HepG2 (cell line): Measurements from ENCODE around the gene GBX1. TPM values are rescaled to one million over a fixed set of nuclear protein-coding genes. Genes with fewer than 3 reads are reported as not detected.

Experiments used
- ATAC-seq: fragments of 200-7000 bp; cut with Tn5 transposase; 3 replicates; pipeline ENCODE4 v1.9.1; 2020; ENCODE audit warnings: mild to moderate bottlenecking, moderate library complexity
- BruUV-seq: library from RNA; stranded (reverse); fragments of 400-500 nt; replicated peaks from 2 replicates; lab custom pipeline; 2021; lab: Mats Ljungman, UMichigan
- CTCF ChIA-PET: fragments of 300-600 bp; formaldehyde crosslinking; extraction: SDS; loops from one replicate; lab custom pipeline; 2021; ENCODE audit warnings: low total read pairs, inconsistent platforms, low intra/inter-chr PET ratio; lab: Yijun Ruan, JAX
- POLR2A ChIA-PET: fragments of 350-600 bp; sonication (Branson Sonifier 250); formaldehyde crosslinking; loops from one replicate; lab custom pipeline; 2020; ENCODE audit warnings: antibody characterized with exemption, inconsistent platforms; lab: Yijun Ruan, JAX
- DNase-seq: peaks from one replicate; pipeline ENCODE4 v3.0.0-alpha.2; 2015; ENCODE audit warnings: low spot score
- FAIRE-seq: peaks from 3 replicates; lab custom pipeline; 2011; peaks lifted over from hg19 to GRCh38; lab: Jason Lieb, UNC
- H2AFZ ChIP-seq: one replicate; pipeline ENCODE4 v1.6.1; 2011; ENCODE audit warnings: low read length, inconsistent platforms
- H3K27ac ChIP-seq: fragments of 300-600 bp; 3 replicates; pipeline ENCODE4 v1.8.0; 2011; ENCODE audit warnings: mixed run types, mild to moderate bottlenecking, mixed read lengths, low read length, inconsistent platforms; ENCODE audit not compliant: insufficient read depth; ENCODE audit errors: extremely low read length
- H3K27me3 ChIP-seq, 2 experiments: fragments of 200-600 bp in 1 of 2; 2 replicates in 1 of 2; 3 replicates in 1 of 2; pipeline versions ENCODE4 v1.6.0 to v1.8.0; 2011; ENCODE audit warnings: low read length in 2 of 2, mild to moderate bottlenecking in 2 of 2, moderate library complexity in 2 of 2, inconsistent platforms in 1 of 2; ENCODE audit not compliant: insufficient read depth in 2 of 2, control insufficient read depth in 1 of 2
- H3K36me3 ChIP-seq, 2 experiments: fragments of 200-600 bp in 1 of 2; replicated peaks in 1 of 2; 2 replicates in 1 of 2; 3 replicates in 1 of 2; pipeline versions ENCODE4 v1.5.1 to v1.8.0; 2011; ENCODE audit warnings: low read length in 2 of 2, inconsistent platforms in 1 of 2; ENCODE audit not compliant: insufficient read depth in 2 of 2, control insufficient read depth in 1 of 2
- H3K4me1 ChIP-seq: 2 replicates; pipeline ENCODE4 v1.5.1; 2012; ENCODE audit warnings: low read length, inconsistent platforms; ENCODE audit not compliant: insufficient read depth
- H3K4me2 ChIP-seq: 2 replicates; pipeline ENCODE4 v1.6.0; 2011; ENCODE audit warnings: low read depth, low read length, inconsistent platforms
- H3K4me3 ChIP-seq, 3 experiments: fragments of 200-600 bp in 1 of 3; sonication (generic), shearing (Covaris generic) in 1 of 3; replicated peaks in 1 of 3; 2 replicates each; pipeline ENCODE4 v1.5.1; 2011 to 2016; ENCODE audit warnings: low read length in 3 of 3, inconsistent platforms in 2 of 3, low read depth in 2 of 3, mild to moderate bottlenecking in 2 of 3, control low read depth in 1 of 3, mixed read lengths in 1 of 3; ENCODE audit not compliant: insufficient read depth in 1 of 3
- H3K79me2 ChIP-seq: one replicate; pipeline ENCODE4 v1.6.1; 2011; ENCODE audit warnings: low read length, inconsistent platforms; ENCODE audit not compliant: insufficient read depth
- H3K9ac ChIP-seq: 2 replicates; pipeline ENCODE4 v1.6.0; 2011; ENCODE audit warnings: mild to moderate bottlenecking, low read depth, low read length, inconsistent platforms; ENCODE audit not compliant: insufficient read depth
- H3K9me3 ChIP-seq: 2 replicates; pipeline ENCODE4 v1.5.1; 2012; ENCODE audit warnings: mild to moderate bottlenecking, low read length
- H4K20me1 ChIP-seq: 2 replicates; pipeline ENCODE4 v1.6.0; 2011; ENCODE audit warnings: inconsistent platforms, mild to moderate bottlenecking, low read length, moderate library complexity; ENCODE audit not compliant: insufficient read depth
- BCL6 ChIP-seq: IDR thresholded peaks from 2 replicates; pipeline ENCODE4 v1.6.1; 2016; ENCODE audit warnings: missing genetic modification reagents, missing compliant biosample characterization
- ERF ChIP-seq: IDR thresholded peaks from 2 replicates; pipeline ENCODE4 v1.6.1; 2018; ENCODE audit warnings: missing biosample characterization, missing genetic modification reagents
- IKZF4 ChIP-seq: sonication (generic); formaldehyde crosslinking; IDR thresholded peaks from 2 replicates; pipeline ENCODE4 v1.5.1; 2020; ENCODE audit warnings: borderline replicate concordance, mild to moderate bottlenecking, low read depth, missing genetic modification reagents; ENCODE audit errors: not compliant biosample characterization
- KAT8 ChIP-seq: IDR thresholded peaks from 2 replicates; pipeline ENCODE4 v1.6.1; 2016; ENCODE audit warnings: missing genetic modification reagents, missing compliant biosample characterization
- KDM4B ChIP-seq: sonication (generic); formaldehyde crosslinking; IDR thresholded peaks from 2 replicates; pipeline ENCODE4 v1.4.0; 2020; ENCODE audit warnings: missing genetic modification reagents
- MATR3 ChIP-seq: sonication (generic); formaldehyde crosslinking; IDR thresholded peaks from 2 replicates; pipeline ENCODE4 v1.4.0; 2020; ENCODE audit warnings: missing genetic modification reagents
- NFKBIZ ChIP-seq: IDR thresholded peaks from 2 replicates; pipeline ENCODE4 v1.6.1; 2018; ENCODE audit warnings: missing genetic modification reagents, missing compliant biosample characterization
- RAD21 ChIP-seq: fragments of 450-650 bp; formaldehyde crosslinking; IDR thresholded peaks from 2 replicates; pipeline ENCODE4 v1.5.0; 2020; ENCODE audit warnings: mild to moderate bottlenecking
- SIX4 ChIP-seq: sonication (generic); formaldehyde crosslinking; IDR thresholded peaks from 2 replicates; pipeline ENCODE4 v1.4.0; 2020; ENCODE audit warnings: missing genetic modification reagents
- ZBTB33 ChIP-seq: sonication (generic); formaldehyde crosslinking; IDR thresholded peaks from 2 replicates; pipeline ENCODE4 v1.4.0; 2020; ENCODE audit warnings: missing genetic modification reagents
- ZBTB49 ChIP-seq: sonication (generic); formaldehyde crosslinking; IDR thresholded peaks from 2 replicates; pipeline ENCODE4 v1.4.0; 2020; ENCODE audit warnings: missing genetic modification reagents, borderline replicate concordance
- ZNF124 ChIP-seq: sonication (generic); formaldehyde crosslinking; IDR thresholded peaks from 2 replicates; pipeline ENCODE4 v1.4.0; 2020; ENCODE audit warnings: missing genetic modification reagents
- ZNF260 ChIP-seq: sonication (generic); formaldehyde crosslinking; IDR thresholded peaks from 2 replicates; pipeline ENCODE4 v1.4.0; 2020; ENCODE audit warnings: missing genetic modification reagents, low read depth, mild to moderate bottlenecking, borderline replicate concordance
- ZNF317 ChIP-seq: sonication (generic); formaldehyde crosslinking; IDR thresholded peaks from 2 replicates; pipeline ENCODE4 v1.5.0; 2020; ENCODE audit warnings: mild to moderate bottlenecking, missing genetic modification reagents
- ZNF7 ChIP-seq: IDR thresholded peaks from 2 replicates; pipeline ENCODE4 v1.6.1; 2016; ENCODE audit warnings: missing biosample characterization, missing genetic modification reagents
- WGBS: methylation state at CpG from one replicate; pipeline ENCODE4 v1.1.6; 2017; ENCODE audit warnings: low lambda C conversion rate; 5-methylcytosine and 5-hydroxymethylcytosine counted together
- in situ Hi-C: cut with HindIII; loops from 2 replicates; pipeline ENCODE4 v1.10.0; 2017; ENCODE audit warnings: low pct_unique_long_range_greater_than_20kb; ENCODE audit not compliant: extremely low pct_ligation_motif_present
- intact Hi-C: fragments of 100-400 bp; cut with micrococcal nuclease; formaldehyde crosslinking; loops from one replicate; pipeline ENCODE4 v1.10.0; 2022; ENCODE audit not compliant: unreplicated experiment
- polyA plus RNA-seq, 8 experiments: library from polyadenylated mRNA; depleted of rRNA in 3 of 8; stranded (reverse) in 7 of 8; unstranded in 1 of 8; fragments of >200 nt; fragmentation: Illumina TruSeq in 4 of 8; extraction: Trizol in 4 of 8; gene quantifications; 2 replicates each; pipeline versions ENCODE4 v1.2.1 to v1.2.3, GENCODE V29; 2011 to 2016; ENCODE audit warnings: low read depth in 4 of 8, missing spikeins in 1 of 8, mixed read lengths in 1 of 8; ENCODE audit not compliant: insufficient read depth in 1 of 8
- total RNA-seq, 5 experiments: library from RNA; depleted of rRNA; stranded (reverse); fragments of >200 nt; fragmentation: Illumina TruSeq; extraction: Trizol; gene quantifications; 2 replicates each; pipeline ENCODE4 v1.2.3, GENCODE V29; 2016; ENCODE audit warnings: low read depth in 1 of 5

GBX1 gene
- total and polyA plus RNA-seq, 2 of the 13 experiments (the other 11 are each of a cell fraction or from before 2014, with no cell fraction given): not detected

- TF ChIP-seq ZBTB49 (CRISPR knock-in tag) (no peak), BCL6 (no peak), ZNF7 (no peak), NFKBIZ (CRISPR knock-in tag) (no peak), ZNF260 (CRISPR knock-in tag) (no peak), SIX4 (no peak), KAT8 (no peak), KDM4B (CRISPR knock-in tag) (no peak), ZNF317 (no peak)
These were observed 33.3 kb downstream of the GBX1 start (continued) for GRCh38 chr7:151133986-151134742.

- BruUV-seq: no TSS peak
- DNase-seq: no peak
- Histone ChIP-seq H3K4me3 (no peak overlapping the region), H3K9ac (no peak overlapping the region), H4K20me1 (no peaks in the 10 kb centered on the region)
- 94% methylated on average over 16 of the region's 16 CpGs for WGBS
- TF ChIP-seq IKZF4 (CRISPR knock-in tag): no peak
- no peak for TF ChIP-seq RAD21 (CRISPR knock-in tag)
- TF ChIP-seq ZNF124: no peak
- TF ChIP-seq ZBTB33: peak; percentile 86
- TF ChIP-seq ZNF317: peak; percentile 96
- no peak for TF ChIP-seq ERF
- no peak for TF ChIP-seq MATR3 (CRISPR knock-in tag)
- TF ChIP-seq, all 625 proteins: peak for 2
- no peak overlapping the region for H3K4me2 ChIP-seq
- H3K79me2 ChIP-seq: no peaks in the 10 kb centered on the region
- no peaks in the 10 kb centered on the region for H3K27me3 ChIP-seq
- POLR2A ChIA-PET: no interaction called here
- H3K9me3 ChIP-seq: no peaks in the 10 kb centered on the region
- intact Hi-C loops (loop anchor here (10.0 kb wide), 1 partner anchor 171 kb away; no protein-coding TSS in a partner anchor), in situ Hi-C loops (no loop called here)
- ATAC-seq (no peak), FAIRE-seq (no peak)
- no peaks in the 10 kb centered on the region for H3K4me1 ChIP-seq
- CTCF ChIA-PET: no interaction called here
- peaks cover 21 to 77% of the 10 kb centered on the region in 2 experiments for H3K36me3 ChIP-seq
- no peak overlapping the region for H3K27ac ChIP-seq
- no peak overlapping the region for H2AFZ ChIP-seq
These were observed 34.1 kb downstream of the GBX1 start for GRCh38 chr7:151133266-151133985.
